Skeletal muscle satellite cell (primary cell): ENCODE measurements around the gene TIMM17B. TPM values are rescaled to one million over a fixed set of nuclear protein-coding genes. Genes with fewer than 3 reads are reported as not detected.

ENCODE experiments used
- H3K27me3 ChIP-seq: 2 replicates; pipeline ENCODE4 v1.7.0; 2013; ENCODE audit warnings: low read length; ENCODE audit not compliant: control insufficient read depth, insufficient read depth
- H3K36me3 ChIP-seq: 2 replicates; pipeline ENCODE4 v1.7.0; 2013; ENCODE audit warnings: mild to moderate bottlenecking, control low read depth, low read length; ENCODE audit not compliant: insufficient read depth
- H3K4me1 ChIP-seq: 2 replicates; pipeline ENCODE4 v1.7.0; 2013; ENCODE audit warnings: low read length; ENCODE audit not compliant: control insufficient read depth, insufficient read depth
- H3K4me2 ChIP-seq: 2 replicates; pipeline ENCODE4 v1.7.0; 2013; ENCODE audit warnings: mild to moderate bottlenecking, low read length
- H3K4me3 ChIP-seq: 2 replicates; pipeline ENCODE4 v1.7.0; 2013; ENCODE audit warnings: low read length
- H3K9ac ChIP-seq: 2 replicates; pipeline ENCODE4 v1.7.0; 2013; ENCODE audit warnings: mild to moderate bottlenecking, low read depth, low read length, moderate library complexity
- H3K9me3 ChIP-seq: replicated peaks from 2 replicates; pipeline ENCODE4 v1.7.0; 2013; ENCODE audit warnings: mild to moderate bottlenecking, control low read depth, low read length
- total RNA-seq: library from RNA; depleted of rRNA; stranded (reverse); fragments of >200 nt; gene quantifications from 2 replicates; pipeline ENCODE4 v1.2.3, GENCODE V29; 2012; rRNA removed

The TIMM17B gene
- total RNA-seq, result 27.5 and 28.9 TPM in 2 replicates

GRCh38 chrX:48897625-48898306, at the start of gene TIMM17B, which contains the start of gene PQBP1:
Gene TIMM17B, minus strand, starts transcription at chrX:48897768. Its CDS starts 19 bp downstream, at chrX:48897749.
Gene PQBP1, plus strand, starts transcription at chrX:48897930. Its CDS starts 580 bp downstream, at chrX:48898510.
- Histone ChIP-seq H3K27me3 (no peaks in the 10 kb centered on the region), H3K36me3 (peaks cover 14% of the 10 kb centered on the region), H3K4me1 (peaks cover 6% of the 10 kb centered on the region), H3K9ac (peak within 1 kb of the TSS; percentile 91), H3K4me2 (peak within 1 kb of the TSS; percentile 75), H3K9me3 (no peaks in the 10 kb centered on the region), H3K4me3 (peak within 1 kb of the TSS; percentile 81)

GRCh38 chrX:48945517-48946348, 48.2 kb upstream of the TIMM17B start:
- H3K36me3 ChIP-seq, result peaks cover 6% of the 10 kb centered on the region
- no peaks in the 10 kb centered on the region for H3K27me3 ChIP-seq
- no peak overlapping the region for H3K4me2 ChIP-seq
- H3K9ac ChIP-seq, result no peak overlapping the region
- H3K9me3 ChIP-seq, result no peaks in the 10 kb centered on the region
- H3K4me3 ChIP-seq, result no peak overlapping the region
- no peaks in the 10 kb centered on the region for H3K4me1 ChIP-seq

GRCh38 chrX:48942895-48943294, 45.3 kb upstream of the TIMM17B start:
- no peaks in the 10 kb centered on the region for H3K27me3 ChIP-seq
- H3K9ac ChIP-seq, result no peak overlapping the region
- H3K36me3 ChIP-seq, result peaks cover 10% of the 10 kb centered on the region
- H3K4me1 ChIP-seq, result no peaks in the 10 kb centered on the region
- H3K9me3 ChIP-seq, result no peaks in the 10 kb centered on the region
- H3K4me3 ChIP-seq, result no peak overlapping the region
- H3K4me2 ChIP-seq, result no peak overlapping the region

- Histone ChIP-seq H3K4me2 (no peak overlapping the region), H3K27me3 (no peaks in the 10 kb centered on the region), H3K4me1 (no peaks in the 10 kb centered on the region), H3K9me3 (no peaks in the 10 kb centered on the region), H3K4me3 (no peak overlapping the region), H3K9ac (no peak overlapping the region), H3K36me3 (peaks cover 10% of the 10 kb centered on the region)
Observed at GRCh38 chrX:48940404-48940955, 42.9 kb upstream of the TIMM17B start.

- H3K9me3 ChIP-seq, result no peaks in the 10 kb centered on the region
- H3K27me3 ChIP-seq, result no peaks in the 10 kb centered on the region
- H3K4me1 ChIP-seq, result no peaks in the 10 kb centered on the region
- peaks cover 13% of the 10 kb centered on the region for H3K36me3 ChIP-seq
- H3K4me3 ChIP-seq, result no peak overlapping the region
- H3K9ac ChIP-seq, result no peak overlapping the region
- H3K4me2 ChIP-seq, result no peak overlapping the region
Observed at GRCh38 chrX:48939524-48940228, 42.1 kb upstream of the TIMM17B start.

- Histone ChIP-seq H3K9ac (no peak overlapping the region), H3K4me3 (no peak overlapping the region), H3K4me1 (no peaks in the 10 kb centered on the region), H3K9me3 (no peaks in the 10 kb centered on the region), H3K36me3 (peaks cover 21% of the 10 kb centered on the region), H3K27me3 (no peaks in the 10 kb centered on the region), H3K4me2 (no peak overlapping the region)
Observed at GRCh38 chrX:48938721-48939425, 41.3 kb upstream of the TIMM17B start.

- peaks cover 19% of the 10 kb centered on the region for H3K36me3 ChIP-seq
- H3K9ac ChIP-seq, result no peak overlapping the region
- no peaks in the 10 kb centered on the region for H3K27me3 ChIP-seq
- no peak overlapping the region for H3K4me3 ChIP-seq
- no peak overlapping the region for H3K4me2 ChIP-seq
- H3K4me1 ChIP-seq, result no peaks in the 10 kb centered on the region
- H3K9me3 ChIP-seq, result no peaks in the 10 kb centered on the region
Observed at GRCh38 chrX:48937054-48937907, 39.7 kb upstream of the TIMM17B start.

GRCh38 chrX:48936429-48937053, 39.0 kb upstream of the TIMM17B start:
- Histone ChIP-seq H3K36me3 (peaks cover 19% of the 10 kb centered on the region), H3K9ac (no peak overlapping the region), H3K9me3 (no peaks in the 10 kb centered on the region), H3K4me1 (no peaks in the 10 kb centered on the region), H3K4me3 (no peak overlapping the region), H3K27me3 (no peaks in the 10 kb centered on the region), H3K4me2 (no peak overlapping the region)

GRCh38 chrX:48935301-48935670, 37.7 kb upstream of the TIMM17B start:
- Histone ChIP-seq H3K27me3 (no peaks in the 10 kb centered on the region), H3K4me2 (no peak overlapping the region), H3K4me3 (no peak overlapping the region), H3K9ac (no peak overlapping the region), H3K4me1 (no peaks in the 10 kb centered on the region), H3K36me3 (peaks cover 19% of the 10 kb centered on the region), H3K9me3 (no peaks in the 10 kb centered on the region)
